ENCODE data around the gene MAEA.

- no peak for TF ChIP-seq CTCF (conservative IDR thresholded peaks at IDR 0.05; ENCODE audit: low read depth in 2 of 2)
- no peak for TF ChIP-seq JUNB (IDR thresholded peaks at IDR 0.05; ENCODE audit: unreplicated experiment)
- no peak for TF ChIP-seq EZH2phosphoT487 (IDR thresholded peaks at IDR 0.05; ENCODE audit: unreplicated experiment)
- TF ChIP-seq EZH2 (IDR thresholded peaks at IDR 0.05; ENCODE audit: low read depth, unreplicated experiment): no peak
- TF ChIP-seq REST (IDR thresholded peaks at IDR 0.05; ENCODE audit: unreplicated experiment): no peak
- no peak for TF ChIP-seq POLR2AphosphoS5 (IDR thresholded peaks at IDR 0.05; ENCODE audit: low read depth)
- TF ChIP-seq CREB1 (CRISPR knock-in tag; IDR thresholded peaks at IDR 0.05; ENCODE audit: low read depth): no peak
- TF ChIP-seq ZNF114 (CRISPR knock-in tag; IDR thresholded peaks at IDR 0.05): no peak
- no peak for TF ChIP-seq ETS1 (IDR thresholded peaks at IDR 0.05)
- TF ChIP-seq ZNF462 (CRISPR knock-in tag; IDR thresholded peaks at IDR 0.05): no peak
- TF ChIP-seq ZNF331 (CRISPR knock-in tag; IDR thresholded peaks at IDR 0.05; ENCODE audit: low read depth): no peak
- TF ChIP-seq NANOG (IDR thresholded peaks at IDR 0.05; ENCODE audit: borderline replicate concordance): no peak
These were observed 12.7 kb upstream of the MAEA start for GRCh38 chr4:1276984-1277383.
